HG03575 (cell line): ENCODE results near the gene CSF2RB.

Source experiments
- ATAC-seq: cut with Tn5 transposase; IDR thresholded peaks from one replicate; pipeline ENCODE4 v1.9.1; 2021; ENCODE audit not compliant: unreplicated experiment, insufficient number of reproducible peaks, low FRiP score; ENCODE audit errors: extremely low read depth

The CSF2RB gene

GRCh38 chr22:36930041-36930935 is 16.9 kb downstream of the CSF2RB start:
- no peak for ATAC-seq

GRCh38 chr22:36931446-36931845 is 18.0 kb downstream of the CSF2RB start:
- no peak for ATAC-seq

GRCh38 chr22:36933629-36934417 is 20.4 kb downstream of the CSF2RB start:
- no peak for ATAC-seq

GRCh38 chr22:36934418-36935312 is 21.2 kb downstream of the CSF2RB start:
- no peak for ATAC-seq

GRCh38 chr22:36935313-36935610 is 21.8 kb downstream of the CSF2RB start:
- ATAC-seq = no peak

- no peak for ATAC-seq
Measured at GRCh38 chr22:36935694-36936093, 22.3 kb downstream of the CSF2RB start.

GRCh38 chr22:36936362-36937116 is 23.1 kb downstream of the CSF2RB start:
- ATAC-seq = no peak

GRCh38 chr22:36937319-36938027 is 24.0 kb downstream of the CSF2RB start:
- ATAC-seq = no peak

GRCh38 chr22:36938028-36938425 is 24.6 kb downstream of the CSF2RB start:
- ATAC-seq = no peak

- ATAC-seq = no peak
Measured at GRCh38 chr22:36938886-36939285, 25.5 kb downstream of the CSF2RB start.

- no peak for ATAC-seq
Measured at GRCh38 chr22:36940676-36941075, 27.2 kb downstream of the CSF2RB start.

GRCh38 chr22:36942556-36942955 is 29.1 kb downstream of the CSF2RB start:
- ATAC-seq = no peak

- ATAC-seq = no peak
Measured at GRCh38 chr22:36946421-36947158, 33.2 kb downstream of the CSF2RB start.

GRCh38 chr22:36948273-36949225 is 35.1 kb downstream of the CSF2RB start:
- ATAC-seq = no peak

GRCh38 chr22:36950797-36951590 is 37.6 kb downstream of the CSF2RB start:
- no peak for ATAC-seq

- ATAC-seq = no peak
Measured at GRCh38 chr22:36951746-36952145, 38.3 kb downstream of the CSF2RB start.
